Prostate gland (tissue), 2 donors: ENCODE measurements around the gene CEACAM19.

Source experiments
- CTCF ChIP-seq, 4 experiments: fragments of 200-600 bp in 2 of 4; fragments of 450-650 bp in 2 of 4; sonication (generic) in 2 of 4; IDR thresholded peaks; 1 replicate in 3 of 4; 2 replicates in 1 of 4; pipeline ENCODE4 v1.5.1; 2016 to 2019; ENCODE audit warnings: antibody characterized with exemption in 4 of 4, mild to moderate bottlenecking in 2 of 4, moderate library complexity in 2 of 4
- POLR2A ChIP-seq: fragments of 450-650 bp; IDR thresholded peaks from one replicate; pipeline ENCODE4 v1.6.1; 2016; ENCODE audit warnings: antibody characterized with exemption, mild to moderate bottlenecking

DNA sequence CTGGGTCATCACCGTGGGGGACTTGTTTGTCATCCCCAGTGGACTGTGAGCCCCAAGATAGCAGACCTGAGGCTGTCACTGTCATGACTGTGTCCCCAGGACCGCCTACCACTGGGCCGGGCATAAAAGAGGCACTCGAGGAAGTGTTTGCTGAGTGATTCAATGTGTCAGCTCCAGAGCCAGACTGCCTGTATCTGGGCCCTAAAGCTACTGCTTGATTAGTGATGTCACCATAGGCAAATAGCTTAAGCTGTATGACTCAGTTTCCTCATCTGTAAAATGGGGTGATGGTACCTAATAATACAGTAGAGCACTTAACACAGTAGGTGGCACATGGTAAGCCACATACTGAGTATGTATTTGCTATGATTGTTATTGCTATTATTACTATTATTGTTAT is 11.2 kb upstream of the CEACAM19 start:
- no peak for TF ChIP-seq CTCF (IDR thresholded peaks at IDR 0.05)
- TF ChIP-seq POLR2A, result no peak
